8988T (cell line): ENCODE results near the gene TRAPPC8.
"Not testable (repeated sequence)": the region's sequence is repeated elsewhere in the genome, so short reads cannot be mapped to it uniquely, and the experiment has no call there.

ENCODE experiments used
- DNase-seq: peaks from one replicate; pipeline ENCODE4 v3.0.0; 2011

TRAPPC8 gene, protein sequence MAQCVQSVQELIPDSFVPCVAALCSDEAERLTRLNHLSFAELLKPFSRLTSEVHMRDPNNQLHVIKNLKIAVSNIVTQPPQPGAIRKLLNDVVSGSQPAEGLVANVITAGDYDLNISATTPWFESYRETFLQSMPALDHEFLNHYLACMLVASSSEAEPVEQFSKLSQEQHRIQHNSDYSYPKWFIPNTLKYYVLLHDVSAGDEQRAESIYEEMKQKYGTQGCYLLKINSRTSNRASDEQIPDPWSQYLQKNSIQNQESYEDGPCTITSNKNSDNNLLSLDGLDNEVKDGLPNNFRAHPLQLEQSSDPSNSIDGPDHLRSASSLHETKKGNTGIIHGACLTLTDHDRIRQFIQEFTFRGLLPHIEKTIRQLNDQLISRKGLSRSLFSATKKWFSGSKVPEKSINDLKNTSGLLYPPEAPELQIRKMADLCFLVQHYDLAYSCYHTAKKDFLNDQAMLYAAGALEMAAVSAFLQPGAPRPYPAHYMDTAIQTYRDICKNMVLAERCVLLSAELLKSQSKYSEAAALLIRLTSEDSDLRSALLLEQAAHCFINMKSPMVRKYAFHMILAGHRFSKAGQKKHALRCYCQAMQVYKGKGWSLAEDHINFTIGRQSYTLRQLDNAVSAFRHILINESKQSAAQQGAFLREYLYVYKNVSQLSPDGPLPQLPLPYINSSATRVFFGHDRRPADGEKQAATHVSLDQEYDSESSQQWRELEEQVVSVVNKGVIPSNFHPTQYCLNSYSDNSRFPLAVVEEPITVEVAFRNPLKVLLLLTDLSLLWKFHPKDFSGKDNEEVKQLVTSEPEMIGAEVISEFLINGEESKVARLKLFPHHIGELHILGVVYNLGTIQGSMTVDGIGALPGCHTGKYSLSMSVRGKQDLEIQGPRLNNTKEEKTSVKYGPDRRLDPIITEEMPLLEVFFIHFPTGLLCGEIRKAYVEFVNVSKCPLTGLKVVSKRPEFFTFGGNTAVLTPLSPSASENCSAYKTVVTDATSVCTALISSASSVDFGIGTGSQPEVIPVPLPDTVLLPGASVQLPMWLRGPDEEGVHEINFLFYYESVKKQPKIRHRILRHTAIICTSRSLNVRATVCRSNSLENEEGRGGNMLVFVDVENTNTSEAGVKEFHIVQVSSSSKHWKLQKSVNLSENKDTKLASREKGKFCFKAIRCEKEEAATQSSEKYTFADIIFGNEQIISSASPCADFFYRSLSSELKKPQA (N-terminal part only)

DNA sequence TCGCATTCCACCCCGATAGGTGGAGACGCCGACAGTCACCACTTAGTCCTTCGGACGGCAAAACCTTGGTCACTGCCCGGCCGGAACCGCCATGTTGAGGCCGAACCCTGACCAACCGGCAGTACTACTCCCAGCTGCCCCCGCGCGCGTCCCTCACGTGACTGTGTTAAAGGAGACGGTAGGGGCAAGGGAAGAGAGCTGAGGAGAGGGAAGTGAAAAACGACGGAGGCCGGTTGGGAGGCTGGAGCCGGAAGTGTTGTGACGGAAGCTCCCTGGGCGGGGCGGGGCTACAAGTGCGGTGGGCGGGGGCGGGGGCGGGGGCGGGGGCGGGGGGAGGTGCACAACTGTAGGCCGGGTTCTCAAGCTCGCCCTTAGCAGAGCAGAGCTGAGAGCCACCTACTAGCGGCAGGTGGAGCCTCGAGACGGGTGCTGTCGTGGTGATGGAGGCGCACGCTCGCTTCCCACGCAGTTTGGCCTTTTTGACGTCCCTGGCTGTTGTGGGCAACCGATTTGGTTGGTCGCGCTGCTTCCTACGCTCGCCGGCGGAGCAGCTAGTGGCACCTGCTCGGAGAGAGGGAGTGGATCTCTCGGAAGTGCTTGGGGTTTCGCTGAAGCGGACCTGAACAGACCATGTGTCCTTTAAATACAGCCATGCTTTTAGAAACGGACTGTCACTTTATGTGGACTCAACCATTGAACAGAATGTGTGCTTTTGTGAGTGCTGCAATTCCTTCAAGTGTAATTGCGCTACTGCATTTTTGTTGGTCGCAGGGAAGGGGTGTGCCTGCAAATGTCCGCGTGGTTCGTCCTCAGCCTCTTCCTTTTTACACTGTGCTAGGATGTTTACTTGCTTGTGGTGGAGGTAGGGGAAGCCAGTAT is at the start of gene TRAPPC8:
TSS of gene TRAPPC8 (minus strand) at position 130 of the 879 bp plus-strand sequence. CDS start 364 bp downstream, outside the sequence.
- peak; percentile 85 for DNase-seq

DNA sequence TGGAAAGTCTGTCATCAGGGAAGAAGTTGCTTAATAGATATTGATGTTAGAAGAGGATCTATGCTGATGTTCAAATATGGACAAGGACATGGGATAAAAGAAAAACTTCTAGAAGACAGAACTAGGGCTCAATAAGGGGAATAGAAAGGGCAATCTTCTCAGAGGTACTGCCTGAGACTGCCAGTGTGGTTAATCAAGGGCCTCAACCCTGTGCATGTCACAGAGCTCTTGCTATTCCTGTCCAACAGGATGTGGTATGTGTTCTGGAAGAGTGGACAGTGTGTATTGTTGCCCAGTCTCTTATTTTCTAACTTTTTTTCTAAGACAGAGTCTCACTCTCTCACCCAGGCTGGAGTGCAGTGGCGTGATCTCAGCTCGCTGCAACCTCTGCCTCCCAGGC is 47.9 kb upstream of the TRAPPC8 start:
- no peak for DNase-seq

DNA sequence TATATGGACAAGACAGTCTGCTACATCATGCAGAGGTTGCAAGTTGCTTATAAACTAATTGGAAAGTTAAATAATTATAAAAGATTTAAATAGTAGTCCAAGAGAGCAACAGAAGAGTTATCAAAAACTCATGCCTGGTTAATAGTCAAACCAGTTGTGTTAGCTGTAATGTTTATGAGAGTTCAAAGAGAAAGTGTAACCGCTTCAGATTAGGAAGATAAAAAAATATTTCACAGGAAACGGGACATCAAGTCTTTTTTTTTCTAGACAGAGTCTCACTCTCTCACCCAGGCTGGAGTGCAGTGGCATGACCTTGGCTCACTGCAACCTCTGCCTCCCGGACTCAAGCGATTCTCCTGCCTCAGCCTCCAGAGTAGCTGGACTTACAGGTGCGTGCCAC is 41.0 kb upstream of the TRAPPC8 start:
- DNase-seq, result no peak

DNA sequence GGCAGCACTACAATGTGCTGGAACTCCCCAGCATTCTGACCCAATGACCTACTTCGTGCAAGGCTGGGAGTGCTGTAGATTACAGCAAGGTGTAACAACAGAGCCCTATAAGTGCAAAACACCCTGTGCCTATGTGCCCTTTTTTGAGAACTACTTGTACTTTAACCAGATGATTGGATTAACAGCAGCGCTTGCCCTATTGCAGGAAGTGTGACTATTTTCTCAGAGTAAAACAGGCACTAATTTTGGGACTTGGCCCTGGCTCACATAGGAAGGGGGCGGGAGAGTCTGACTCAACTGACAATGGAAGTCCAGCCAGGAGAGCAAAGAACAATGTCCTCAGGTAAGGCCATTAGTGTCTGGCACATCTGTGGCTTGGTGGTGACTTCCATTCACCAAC is 40.1 kb upstream of the TRAPPC8 start:
- DNase-seq, result no peak

DNA sequence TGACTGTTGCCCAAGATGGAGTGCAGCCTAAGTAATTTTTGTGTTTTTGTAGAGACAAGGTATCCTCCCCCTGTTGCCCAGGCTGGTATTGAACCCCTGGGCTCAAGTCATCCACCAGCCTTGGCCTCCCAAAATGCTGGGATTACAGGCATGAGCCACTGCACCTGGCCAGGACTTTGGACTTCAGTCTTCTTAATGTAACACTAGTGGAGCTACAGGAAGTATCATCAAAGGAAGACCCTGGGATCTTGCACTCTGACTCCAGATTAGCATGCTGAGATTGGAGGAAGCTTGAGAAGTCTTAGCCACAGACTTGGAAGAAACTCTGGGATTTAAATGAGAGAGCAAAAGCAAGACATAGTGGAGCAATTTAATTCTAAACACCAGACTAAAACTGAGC is 37.9 kb upstream of the TRAPPC8 start:
- no peak for DNase-seq

DNA sequence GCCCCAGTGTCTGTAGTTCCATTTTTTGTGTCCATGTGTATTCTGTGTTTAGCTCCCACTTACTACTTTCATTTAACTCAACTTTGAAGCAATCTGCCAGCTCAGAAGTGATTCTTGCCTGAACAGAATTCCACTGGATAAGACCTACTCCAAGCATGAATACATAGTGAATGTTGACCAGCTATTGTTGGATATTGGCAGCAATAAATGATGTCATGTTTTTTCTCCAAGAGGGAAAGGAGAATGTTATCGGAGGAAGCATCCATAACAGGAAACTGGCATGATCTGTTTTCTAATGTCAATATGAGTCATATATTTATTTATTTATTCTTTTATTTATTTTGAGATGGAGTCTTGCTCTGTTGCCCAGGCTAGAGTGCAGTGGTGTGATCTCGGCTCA is 36.8 kb upstream of the TRAPPC8 start:
- no peak for DNase-seq

DNA sequence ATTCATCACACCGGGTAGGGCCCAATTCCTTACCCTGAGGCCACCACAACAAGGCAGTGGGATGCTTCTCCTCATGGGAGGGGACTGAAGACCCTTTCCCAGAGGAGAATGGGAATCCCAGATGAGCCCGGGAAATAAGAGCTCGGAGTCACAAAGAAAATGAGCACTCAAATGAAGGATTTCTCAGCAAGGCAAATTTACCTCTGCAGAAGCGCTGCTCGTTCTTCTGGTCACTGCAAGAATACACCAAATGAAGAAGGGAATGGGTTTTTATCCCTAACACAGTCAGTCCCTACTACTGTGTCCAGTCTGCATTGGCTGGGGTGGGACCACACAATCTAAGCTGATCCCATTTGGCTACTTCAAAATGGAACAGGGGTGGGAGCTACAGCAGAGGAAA is 35.7 kb upstream of the TRAPPC8 start:
- no peak for DNase-seq

DNA sequence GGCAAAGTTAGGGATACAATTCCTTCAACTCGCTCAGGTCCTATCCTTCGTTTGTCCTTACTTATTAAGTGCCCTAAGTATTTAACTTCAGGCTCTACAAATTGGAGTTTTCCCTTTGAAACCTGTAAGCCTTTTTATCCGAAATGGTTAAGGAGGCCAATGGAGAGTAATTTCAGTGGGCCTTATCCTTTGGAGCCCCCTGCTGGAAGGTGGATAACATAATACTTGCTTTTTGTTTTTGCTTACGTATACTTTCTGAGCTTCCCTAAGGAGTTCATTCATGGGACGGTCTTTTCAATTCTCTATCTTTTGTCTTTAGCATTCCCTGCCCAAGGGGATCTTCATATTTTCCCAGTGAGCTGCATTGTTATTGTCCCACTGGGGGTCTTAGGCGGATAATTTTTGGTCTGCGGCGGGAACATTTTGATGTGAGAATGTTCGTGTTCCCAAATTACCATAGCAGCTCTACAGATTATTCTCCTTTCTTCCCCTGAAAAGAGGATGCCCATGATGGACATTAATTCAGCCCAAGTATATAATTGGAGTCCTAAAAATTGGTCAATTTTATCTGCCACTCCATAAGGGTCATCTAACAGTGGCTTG is 34.4 kb upstream of the TRAPPC8 start:
- DNase-seq, result no peak

DNA sequence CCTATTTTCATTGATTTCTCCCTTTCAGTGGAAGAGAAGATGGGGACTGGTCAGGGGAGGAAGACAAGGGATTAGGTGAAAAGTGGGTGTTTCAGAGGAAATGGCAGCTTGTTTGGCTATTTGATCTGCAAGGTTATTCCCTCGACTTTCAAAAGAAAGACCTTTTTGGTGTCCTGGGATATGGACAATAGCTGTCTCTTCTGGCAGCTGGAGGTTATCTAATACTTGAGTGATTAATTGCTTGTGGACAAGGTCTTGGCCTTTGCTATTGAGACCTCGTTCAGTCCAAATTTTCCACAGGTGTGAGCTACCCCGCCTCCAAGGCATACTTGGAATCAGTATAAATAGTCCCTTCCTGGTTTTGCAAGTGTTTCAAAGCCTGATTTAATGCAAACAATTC is 33.3 kb upstream of the TRAPPC8 start:
- DNase-seq, result no peak

DNA sequence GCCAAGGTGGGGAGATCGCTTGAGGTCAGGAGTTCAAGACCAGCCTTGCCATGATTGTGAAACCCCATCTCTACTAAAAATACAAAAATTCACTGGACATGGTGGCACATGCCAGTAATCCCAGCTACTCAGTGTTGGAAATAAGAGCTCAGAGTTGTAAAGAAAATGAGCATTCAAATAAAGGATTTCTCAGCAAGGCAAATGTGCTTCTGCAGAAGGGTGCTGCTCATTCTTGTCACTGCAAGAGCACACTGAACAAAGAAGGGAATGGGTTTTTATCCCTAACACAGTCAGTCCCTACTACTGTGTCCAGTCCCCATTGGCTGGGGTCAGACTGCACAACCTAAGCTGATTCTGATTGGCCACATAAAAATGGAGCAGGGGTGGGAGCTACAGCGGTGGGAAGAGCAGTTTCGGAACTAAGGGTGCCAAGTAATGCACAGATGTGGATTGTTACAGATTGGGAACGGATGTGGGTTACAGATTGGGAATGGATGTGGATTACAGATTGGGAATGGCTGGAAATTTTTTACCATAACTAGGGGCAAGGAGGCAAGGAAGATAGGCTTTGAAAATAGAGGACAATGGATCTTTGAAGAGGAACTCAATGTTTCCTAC is 31.1 kb upstream of the TRAPPC8 start:
- no peak for DNase-seq

DNA sequence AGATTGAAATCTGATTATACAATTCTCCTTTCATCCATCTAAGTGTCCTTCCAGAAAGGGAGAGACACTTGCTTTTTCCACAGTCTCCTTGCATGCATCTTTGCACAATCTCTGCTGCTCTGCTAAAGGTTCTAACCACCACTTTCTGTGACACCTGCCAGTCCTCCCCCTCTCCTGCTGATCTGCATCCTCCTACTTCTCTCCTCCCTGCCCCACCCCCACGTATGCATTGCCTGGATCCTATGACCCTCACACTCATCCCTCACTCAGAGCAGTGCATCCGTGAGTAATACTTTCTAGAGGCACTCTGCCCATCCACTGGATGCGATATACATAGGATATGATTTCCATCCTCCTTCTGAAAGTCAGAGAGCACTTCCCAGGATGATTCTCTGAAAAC is 27.7 kb upstream of the TRAPPC8 start:
- DNase-seq, result no peak

DNA sequence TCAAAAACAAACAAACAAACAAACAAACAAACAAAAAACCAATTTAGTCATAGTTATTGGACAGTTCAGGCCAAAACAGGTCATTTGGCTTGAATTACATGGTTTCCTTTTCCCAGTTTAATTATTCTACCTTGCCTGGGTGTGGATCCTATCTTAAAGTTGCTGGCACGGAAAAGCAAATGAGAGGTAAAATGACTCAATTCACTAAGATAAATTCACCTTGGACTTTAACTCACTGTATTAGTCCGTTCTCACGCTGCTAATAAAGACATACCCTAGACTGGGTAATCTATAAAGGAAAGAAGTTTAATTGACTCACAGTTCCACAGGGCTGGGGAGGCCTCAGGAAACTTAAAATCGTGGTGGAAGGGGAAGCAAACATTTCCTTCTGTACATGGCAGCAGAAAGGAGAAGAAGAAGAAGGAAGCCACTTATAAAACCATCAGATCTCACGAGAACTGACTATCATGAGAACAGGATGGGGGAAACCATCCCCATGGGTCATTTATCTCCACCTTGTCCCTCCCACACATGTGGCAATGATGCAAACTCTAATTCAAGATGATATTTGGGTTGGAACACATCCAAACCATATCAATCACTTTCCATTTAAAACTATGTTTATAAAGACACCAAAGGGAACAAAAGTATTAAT is 22.5 kb upstream of the TRAPPC8 start:
- no peak for DNase-seq

DNA sequence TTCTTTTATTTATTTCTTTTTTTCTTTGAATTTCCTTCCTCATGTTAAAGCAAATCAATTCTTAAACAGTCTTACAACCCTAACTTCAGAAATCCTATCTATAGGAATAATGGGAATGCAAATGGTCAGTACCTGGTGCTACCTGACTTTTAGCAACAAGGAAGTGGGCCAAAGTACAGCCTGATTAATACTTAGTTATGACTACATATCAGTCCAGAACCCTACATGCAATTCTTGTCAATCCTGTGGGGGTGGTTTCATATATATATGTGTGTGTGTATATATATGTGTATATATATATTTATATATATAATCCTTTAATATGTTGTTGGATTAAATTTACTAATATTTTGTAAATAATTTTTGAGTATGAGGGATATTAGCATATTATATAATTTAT is 14.8 kb upstream of the TRAPPC8 start:
- DNase-seq, result no peak

DNA sequence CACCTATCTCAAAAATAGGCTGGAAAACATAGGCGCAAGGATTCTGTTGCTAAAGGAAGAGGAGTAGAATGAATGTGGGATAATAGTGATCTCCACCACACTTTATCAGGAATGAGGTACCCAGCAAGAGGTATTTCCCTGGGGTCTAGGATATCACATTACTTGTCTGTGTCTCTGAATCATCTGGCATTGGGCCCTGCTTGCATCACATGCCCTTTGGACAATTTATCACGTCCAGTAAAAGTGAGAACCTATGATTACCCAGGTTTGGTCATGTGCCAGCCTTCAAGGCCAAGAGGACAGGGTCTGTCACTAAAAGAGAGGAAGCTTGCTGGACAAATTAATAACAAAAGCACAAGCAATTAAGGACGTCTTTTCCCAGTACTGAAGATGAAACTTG is 11.4 kb upstream of the TRAPPC8 start:
- no peak for DNase-seq

DNA sequence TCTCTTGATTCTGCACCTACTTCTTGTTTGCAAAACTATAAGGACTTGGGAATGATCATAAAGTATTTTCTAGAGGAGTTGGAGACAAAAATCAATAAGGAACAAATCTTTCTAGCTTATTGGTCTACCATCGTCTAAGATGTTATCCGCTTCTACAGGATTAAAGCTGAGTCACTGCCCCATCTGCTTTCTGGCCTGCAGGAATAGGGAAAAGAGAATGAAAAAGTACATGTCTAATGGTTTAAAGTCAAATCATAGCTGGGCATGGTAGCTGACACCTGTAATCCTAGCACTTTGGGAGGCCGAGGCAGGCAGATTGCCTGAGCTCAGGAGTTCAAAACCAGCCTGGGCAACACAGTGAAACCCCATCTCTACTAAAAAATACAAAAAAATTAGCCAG is 10.8 kb upstream of the TRAPPC8 start:
- DNase-seq, result not testable (repeated sequence)

DNA sequence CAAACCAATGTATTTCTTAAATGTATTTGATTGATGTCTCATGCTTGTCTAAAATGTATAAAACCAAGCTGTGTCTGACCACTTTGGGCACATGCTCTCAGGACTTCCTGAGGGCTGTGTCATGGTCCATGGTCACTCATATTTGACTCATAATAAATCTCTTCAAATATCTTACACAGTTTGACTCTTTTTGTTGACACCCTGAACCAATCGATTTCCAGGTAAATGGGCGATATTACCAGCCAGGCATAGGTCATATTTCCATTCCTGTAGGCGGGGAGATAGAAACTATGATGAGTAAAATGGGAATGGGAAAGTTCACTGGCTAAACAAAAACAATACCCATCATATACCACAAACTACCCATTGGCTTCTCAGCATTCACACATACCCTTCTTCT is 9.3 kb upstream of the TRAPPC8 start:
- no peak for DNase-seq

DNA sequence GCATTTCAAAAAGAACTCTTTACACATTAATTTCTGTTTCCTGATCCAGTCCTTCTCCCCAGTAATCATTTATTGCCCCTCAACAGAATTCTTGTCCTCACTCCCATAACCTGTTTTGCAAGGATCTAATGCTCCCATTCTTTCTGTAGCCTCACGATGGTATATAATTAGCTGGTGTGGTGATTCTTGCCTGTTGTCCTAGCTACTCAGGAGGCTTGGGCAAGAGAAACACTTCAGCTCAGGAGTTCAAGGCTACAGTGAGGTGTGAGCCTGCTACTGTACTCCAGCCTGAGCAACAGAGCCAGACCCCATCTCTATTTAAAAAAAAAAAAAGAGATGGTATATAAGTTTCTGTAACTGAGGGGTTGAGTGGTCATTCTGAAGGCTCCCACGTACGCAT is 7.7 kb upstream of the TRAPPC8 start:
- DNase-seq, result no peak

DNA sequence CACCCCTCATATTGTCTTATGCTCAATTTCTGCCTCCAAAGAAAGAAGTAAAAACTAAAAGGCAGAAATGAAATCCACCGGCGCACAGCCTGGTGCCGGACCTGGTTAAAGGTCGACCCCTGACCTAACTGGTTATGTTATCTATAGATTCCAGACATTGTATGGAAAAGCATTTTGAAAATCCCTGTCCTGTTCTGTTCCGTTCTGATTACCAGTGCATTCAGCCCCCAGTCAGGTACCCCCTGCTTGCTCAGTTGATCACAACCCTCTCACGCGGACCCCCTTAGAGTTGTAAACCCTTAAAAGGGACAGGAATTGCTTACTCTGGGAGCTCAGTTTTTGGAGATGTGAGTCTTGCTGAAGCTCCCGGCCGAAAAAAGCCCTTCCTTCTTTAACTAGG is 5.4 kb upstream of the TRAPPC8 start:
- not testable (repeated sequence) for DNase-seq

DNA sequence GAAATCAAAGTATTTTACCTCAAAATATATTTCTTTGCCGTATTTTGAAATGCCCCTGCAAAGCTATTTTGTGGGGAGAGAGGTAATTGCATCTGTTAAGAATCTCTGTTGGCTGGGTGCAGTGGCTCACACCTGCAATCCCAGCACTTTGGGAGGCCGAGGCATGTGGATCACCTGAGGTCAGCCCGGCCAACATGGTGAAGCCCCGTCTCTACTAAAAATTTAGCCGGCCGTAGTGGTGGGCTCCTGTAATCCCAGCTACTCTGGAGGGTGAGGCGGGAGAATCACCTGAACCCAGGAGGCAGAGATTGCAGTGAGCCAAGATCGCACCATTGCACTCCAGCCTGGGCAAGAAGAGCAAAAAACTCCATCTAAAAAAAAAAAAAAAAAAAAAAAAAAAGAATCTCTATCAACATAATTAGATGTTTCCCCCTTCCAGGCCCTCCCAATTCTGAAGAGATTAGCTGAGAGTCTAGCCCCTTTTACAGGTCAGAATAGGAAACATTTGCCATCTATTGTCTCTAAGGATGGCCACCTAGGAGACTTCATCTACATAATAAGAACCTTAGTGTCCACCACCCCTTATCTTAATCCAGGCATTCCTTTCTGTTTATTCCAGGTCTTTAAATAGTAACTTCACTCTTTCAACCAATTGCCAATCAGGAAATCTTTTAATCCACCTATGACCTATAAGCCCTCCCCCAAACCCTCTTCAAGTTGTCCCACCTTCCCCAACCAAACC is 3.5 kb upstream of the TRAPPC8 start:
- no peak for DNase-seq
